H9 (cell line): ENCODE measurements around the gene FAU. TPM values are rescaled to one million over a fixed set of nuclear protein-coding genes. Genes with fewer than 3 reads are reported as not detected.

ENCODE experiments used
- DNase-seq: peaks from one replicate; pipeline ENCODE4 v3.0.0-alpha.2; 2017
- H2AFZ ChIP-seq: one replicate; pipeline ENCODE4 v1.6.1; 2013; ENCODE audit warnings: mild to moderate bottlenecking, low read length, control low read depth, moderate library complexity
- H2AK5ac ChIP-seq: 2 replicates; pipeline ENCODE4 v1.6.1; 2013; ENCODE audit warnings: low read length, control low read depth, mixed read lengths; ENCODE audit not compliant: insufficient read length
- H2BK120ac ChIP-seq: one replicate; pipeline ENCODE4 v1.6.1; 2013; ENCODE audit warnings: low read depth, mild to moderate bottlenecking, low read length, control low read depth, inconsistent platforms; ENCODE audit not compliant: poor library complexity, severe bottlenecking
- H2BK12ac ChIP-seq: 2 replicates; pipeline ENCODE4 v1.6.1; 2013; ENCODE audit warnings: low read length, control low read depth, mixed read lengths, low read depth; ENCODE audit not compliant: insufficient read length
- H2BK15ac ChIP-seq: 2 replicates; pipeline ENCODE4 v1.6.1; 2013; ENCODE audit warnings: low read depth, low read length, control low read depth
- H2BK20ac ChIP-seq: one replicate; pipeline ENCODE4 v1.6.1; 2013; ENCODE audit warnings: low read depth, mild to moderate bottlenecking, low read length, control low read depth, inconsistent platforms; ENCODE audit not compliant: poor library complexity, severe bottlenecking
- H2BK5ac ChIP-seq: 2 replicates; pipeline ENCODE4 v1.6.1; 2013; ENCODE audit warnings: low read length, control low read depth, mixed read lengths; ENCODE audit not compliant: insufficient read length
- H3K14ac ChIP-seq: 2 replicates; pipeline ENCODE4 v1.6.1; 2013; ENCODE audit warnings: low read length, control low read depth; ENCODE audit not compliant: insufficient read depth
- H3K18ac ChIP-seq: 2 replicates; pipeline ENCODE4 v1.6.1; 2013; ENCODE audit warnings: low read depth, mild to moderate bottlenecking, mixed read lengths, low read length, control low read depth; ENCODE audit not compliant: insufficient read length
- H3K23ac ChIP-seq: 2 replicates; pipeline ENCODE4 v1.6.1; 2013; ENCODE audit warnings: low read length, control low read depth, mixed read lengths, low read depth; ENCODE audit not compliant: insufficient read length
- H3K23me2 ChIP-seq: 2 replicates; pipeline ENCODE4 v1.6.1; 2013; ENCODE audit warnings: low read depth, mild to moderate bottlenecking, mixed read lengths, low read length, control low read depth; ENCODE audit not compliant: insufficient read length, poor library complexity, severe bottlenecking
- H3K27ac ChIP-seq: 2 replicates; pipeline ENCODE4 v1.5.1; 2013; ENCODE audit warnings: low read length, control low read depth, mixed read lengths, low read depth; ENCODE audit not compliant: insufficient read length
- H3K27me3 ChIP-seq: 2 replicates; pipeline ENCODE4 v1.6.1; 2013; ENCODE audit warnings: low read length, control low read depth, inconsistent platforms; ENCODE audit not compliant: insufficient read depth
- H3K4ac ChIP-seq: 2 replicates; pipeline ENCODE4 v1.6.1; 2013; ENCODE audit warnings: low read depth, mild to moderate bottlenecking, control low read depth, inconsistent platforms, low read length, moderate library complexity
- H3K4me1 ChIP-seq: 2 replicates; pipeline ENCODE4 v1.6.1; 2013; ENCODE audit warnings: low read length, control low read depth, inconsistent platforms; ENCODE audit not compliant: insufficient read depth
- H3K4me2 ChIP-seq: 2 replicates; pipeline ENCODE4 v1.6.1; 2013; ENCODE audit warnings: low read length, control low read depth, mixed read lengths; ENCODE audit not compliant: insufficient read length, insufficient read depth
- H3K56ac ChIP-seq: 2 replicates; pipeline ENCODE4 v1.6.1; 2013; ENCODE audit warnings: low read depth, mild to moderate bottlenecking, mixed read lengths, low read length, control low read depth; ENCODE audit not compliant: insufficient read length
- H3K79me1 ChIP-seq: 2 replicates; pipeline ENCODE4 v1.6.1; 2013; ENCODE audit warnings: low read depth, mild to moderate bottlenecking, moderate library complexity, low read length, control low read depth, inconsistent platforms; ENCODE audit not compliant: insufficient read depth, poor library complexity, severe bottlenecking
- H3K79me2 ChIP-seq: 2 replicates; pipeline ENCODE4 v1.6.1; 2013; ENCODE audit warnings: low read length, control low read depth, inconsistent platforms; ENCODE audit not compliant: insufficient read depth
- H3K9ac ChIP-seq: 2 replicates; pipeline ENCODE4 v1.6.1; 2013; ENCODE audit warnings: low read length, control low read depth, mixed read lengths; ENCODE audit not compliant: insufficient read length; ENCODE audit errors: extremely low read depth
- H3K9me3 ChIP-seq: one replicate; pipeline ENCODE4 v1.6.1; 2013; ENCODE audit warnings: low read depth, low read length, inconsistent platforms; ENCODE audit not compliant: control insufficient read depth
- H3T11ph ChIP-seq: one replicate; pipeline ENCODE4 v1.6.1; 2013; ENCODE audit warnings: mild to moderate bottlenecking, low read length, control low read depth, inconsistent platforms
- H4K20me1 ChIP-seq: one replicate; pipeline ENCODE4 v1.6.1; 2013; ENCODE audit not compliant: control insufficient read depth, insufficient read length, insufficient read depth
- H4K5ac ChIP-seq: 2 replicates; pipeline ENCODE4 v1.6.1; 2013; ENCODE audit warnings: low read depth, mild to moderate bottlenecking, mixed read lengths, low read length, control low read depth; ENCODE audit not compliant: insufficient read length
- H4K8ac ChIP-seq: replicated peaks from 2 replicates; pipeline ENCODE4 v1.6.1; 2013; ENCODE audit warnings: low read length, control low read depth, mixed read lengths, low read depth; ENCODE audit not compliant: insufficient read length
- H4K91ac ChIP-seq: 2 replicates; pipeline ENCODE4 v1.6.1; 2013; ENCODE audit warnings: low read depth, mild to moderate bottlenecking, moderate library complexity, mixed read lengths, low read length, control low read depth; ENCODE audit not compliant: insufficient read length
- H3K27ac Mint-ChIP-seq, 3 experiments: 2 replicates in 2 of 3; 3 replicates in 1 of 3; pipeline ENCODE4 v1.8.0; 2020 to 2021; ENCODE audit warnings: mixed read lengths in 3 of 3, mild to moderate bottlenecking in 1 of 3, moderate library complexity in 1 of 3
- H3K27me3 Mint-ChIP-seq: 2 replicates; pipeline ENCODE4 v1.8.0; 2021; ENCODE audit warnings: low read depth, mild to moderate bottlenecking, moderate library complexity, mixed read lengths
- H3K36me3 Mint-ChIP-seq, 3 experiments: 2 replicates in 2 of 3; 3 replicates in 1 of 3; pipeline ENCODE4 v1.8.0; 2020 to 2021; ENCODE audit warnings: low read depth in 3 of 3, mixed read lengths in 3 of 3; ENCODE audit not compliant: insufficient read depth in 1 of 3
- H3K4me1 Mint-ChIP-seq, 2 experiments: 2 replicates each; pipeline ENCODE4 v1.8.0; 2020; ENCODE audit warnings: mixed read lengths in 2 of 2
- H3K4me3 Mint-ChIP-seq, 2 experiments: 2 replicates in 1 of 2; 3 replicates in 1 of 2; pipeline ENCODE4 v1.8.0; 2020 to 2021; ENCODE audit warnings: mild to moderate bottlenecking in 2 of 2, mixed read lengths in 2 of 2, moderate library complexity in 1 of 2
- H3K9me3 Mint-ChIP-seq, 2 experiments: 2 replicates in 1 of 2; 3 replicates in 1 of 2; pipeline ENCODE4 v1.8.0; 2020; ENCODE audit warnings: mild to moderate bottlenecking in 2 of 2, mixed read lengths in 2 of 2, moderate library complexity in 1 of 2
- CTCF ChIP-seq: fragments of 200-600 bp; sonication (generic); conservative IDR thresholded peaks from 3 replicates; pipeline ENCODE4 v1.8.0; 2021; ENCODE audit warnings: antibody characterized with exemption, mild to moderate bottlenecking
- WGBS: extraction: QIAGEN DNeasy Blood & Tissue Kit; methylation state at CpG from one replicate; pipeline ENCODE4 v1.1.7; 2013; ENCODE audit warnings: missing lambda C conversion rate, low lambda C conversion rate, mixed read lengths; ENCODE audit not compliant: insufficient read length; ENCODE audit errors: extremely low coverage; 5-methylcytosine and 5-hydroxymethylcytosine counted together
- total RNA-seq: library from RNA; stranded (reverse); gene quantifications from 2 replicates; pipeline ENCODE4 v1.2.1, GENCODE V29; 2021

The FAU gene
- total RNA-seq, 1 experiment from 2014 or later: 898 TPM

GRCh38 chr11:65102142-65103095, 19.5 kb downstream of the FAU start:
- Mint-ChIP-seq H3K4me1 (no peaks in the 10 kb centered on the region), H3K9me3 (no peaks in the 10 kb centered on the region), H3K27ac (no peak overlapping the region), H3K27me3 (no peaks in the 10 kb centered on the region), H3K36me3 (peaks cover 4 to 16% (median 16%) of the 10 kb centered on the region in 3 experiments; a peak in 5 of 7 replicates), H3K4me3 (no peak overlapping the region)
- Histone ChIP-seq H3K23ac (no peak overlapping the region), H2BK15ac (no peak overlapping the region), H3K27me3 (no peaks in the 10 kb centered on the region), H3K79me2 (0 out of 2 replicates have a peak, but pooled peaks cover 3% of the 10 kb centered on the region), H3K4ac (no peak overlapping the region), H3K4me1 (no peaks in the 10 kb centered on the region), H3T11ph (no peak overlapping the region), H2BK120ac (no peak overlapping the region), H3K9ac (no peak overlapping the region), H2AK5ac (no peak overlapping the region), H4K91ac (no peak overlapping the region), H4K20me1 (no peaks in the 10 kb centered on the region), H3K23me2 (no peaks in the 10 kb centered on the region), H3K9me3 (no peaks in the 10 kb centered on the region), H2BK12ac (no peak overlapping the region), H4K8ac (no peak overlapping the region), H4K5ac (no peak overlapping the region), H2AFZ (no peak overlapping the region), H3K27ac (no peak overlapping the region), H2BK5ac (no peak overlapping the region), H3K4me2 (no peak overlapping the region), H3K56ac (no peak overlapping the region), H3K14ac (no peak overlapping the region), H3K18ac (no peak overlapping the region), H3K79me1 (no peaks in the 10 kb centered on the region), H2BK20ac (no peak overlapping the region)
- no peak for TF ChIP-seq CTCF
- no CpG with 5 or more reads among the region's 8 CpGs for WGBS
- DNase-seq: no peak
